ENCODE results near the gene CAVIN1.
A peak's percentile ranks its signal among the peaks of the same experiment; 100 is the strongest.
"Not testable (repeated sequence)": the region's sequence is repeated elsewhere in the genome, so short reads cannot be mapped to it uniquely, and the experiment has no call there.

CAVIN1 gene

DNA sequence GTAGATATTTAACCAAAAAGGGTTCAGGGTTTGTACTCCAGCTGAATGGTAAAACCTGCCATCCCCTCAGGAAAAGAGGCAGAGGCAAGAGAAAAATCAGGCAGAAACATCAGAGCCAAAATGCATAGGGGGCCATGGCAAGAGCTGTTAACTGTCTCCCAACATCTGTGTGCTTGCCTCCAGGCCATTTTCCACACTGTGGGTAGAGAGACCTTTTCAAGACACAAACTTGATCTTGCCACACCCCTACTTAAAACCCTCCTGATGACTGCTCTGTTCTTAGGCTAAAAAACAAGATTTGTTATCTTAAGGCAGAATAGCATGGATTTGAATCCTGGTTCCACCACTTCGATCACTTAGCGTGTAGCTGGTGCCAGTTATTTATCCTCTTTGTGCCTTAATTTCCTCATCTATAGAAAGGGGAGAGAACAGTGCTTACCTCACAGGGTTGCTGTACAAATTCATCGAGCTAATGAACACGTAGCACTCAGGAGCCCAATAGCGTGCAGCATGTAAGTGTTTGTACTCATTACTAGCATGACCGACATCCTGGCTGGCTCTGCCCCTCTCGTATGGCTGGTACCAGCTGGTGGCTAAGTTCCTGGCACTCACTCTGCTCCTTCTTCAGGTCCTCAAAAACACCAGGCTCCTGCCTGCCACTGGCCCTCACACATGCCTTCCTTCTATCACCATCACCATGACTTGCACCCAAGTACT lies 60.7 kb downstream of the CAVIN1 start:
- no peak overlapping the region for H3K4me3 ChIP-seq (replicated peaks; ENCODE audit: insufficient read depth, low read length)
- no peaks in the 10 kb centered on the region for H3K27me3 ChIP-seq (ENCODE audit: insufficient read depth, poor library complexity, severe bottlenecking)
- no peak overlapping the region for H3K27ac ChIP-seq (replicated peaks)
- DNase-seq (ENCODE audit: low read depth in 1 of 2, low spot score in 1 of 2) = no peak
- TF ChIP-seq SPI1 (IDR thresholded peaks at IDR 0.05; ENCODE audit: borderline replicate concordance, low read depth) (no peak), GABPA (IDR thresholded peaks at IDR 0.05; ENCODE audit: low read depth) (no peak), CTCF (IDR thresholded peaks at IDR 0.05; ENCODE audit: insufficient read depth, low read length) (no peak), POLR2AphosphoS5 (IDR thresholded peaks at IDR 0.05; ENCODE audit: low read depth) (no peak)
- TF ChIP-seq, protein P1, sequence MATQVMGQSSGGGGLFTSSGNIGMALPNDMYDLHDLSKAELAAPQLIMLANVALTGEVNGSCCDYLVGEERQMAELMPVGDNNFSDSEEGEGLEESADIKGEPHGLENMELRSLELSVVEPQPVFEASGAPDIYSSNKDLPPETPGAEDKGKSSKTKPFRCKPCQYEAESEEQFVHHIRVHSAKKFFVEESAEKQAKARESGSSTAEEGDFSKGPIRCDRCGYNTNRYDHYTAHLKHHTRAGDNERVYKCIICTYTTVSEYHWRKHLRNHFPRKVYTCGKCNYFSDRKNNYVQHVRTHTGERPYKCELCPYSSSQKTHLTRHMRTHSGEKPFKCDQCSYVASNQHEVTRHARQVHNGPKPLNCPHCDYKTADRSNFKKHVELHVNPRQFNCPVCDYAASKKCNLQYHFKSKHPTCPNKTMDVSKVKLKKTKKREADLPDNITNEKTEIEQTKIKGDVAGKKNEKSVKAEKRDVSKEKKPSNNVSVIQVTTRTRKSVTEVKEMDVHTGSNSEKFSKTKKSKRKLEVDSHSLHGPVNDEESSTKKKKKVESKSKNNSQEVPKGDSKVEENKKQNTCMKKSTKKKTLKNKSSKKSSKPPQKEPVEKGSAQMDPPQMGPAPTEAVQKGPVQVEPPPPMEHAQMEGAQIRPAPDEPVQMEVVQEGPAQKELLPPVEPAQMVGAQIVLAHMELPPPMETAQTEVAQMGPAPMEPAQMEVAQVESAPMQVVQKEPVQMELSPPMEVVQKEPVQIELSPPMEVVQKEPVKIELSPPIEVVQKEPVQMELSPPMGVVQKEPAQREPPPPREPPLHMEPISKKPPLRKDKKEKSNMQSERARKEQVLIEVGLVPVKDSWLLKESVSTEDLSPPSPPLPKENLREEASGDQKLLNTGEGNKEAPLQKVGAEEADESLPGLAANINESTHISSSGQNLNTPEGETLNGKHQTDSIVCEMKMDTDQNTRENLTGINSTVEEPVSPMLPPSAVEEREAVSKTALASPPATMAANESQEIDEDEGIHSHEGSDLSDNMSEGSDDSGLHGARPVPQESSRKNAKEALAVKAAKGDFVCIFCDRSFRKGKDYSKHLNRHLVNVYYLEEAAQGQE (IDR thresholded peaks at IDR 0.05; ENCODE audit: insufficient replicate concordance, low read depth) = no peak

- H3K27ac ChIP-seq (replicated peaks) = no peak overlapping the region
- no peak for TF ChIP-seq SPI1 (IDR thresholded peaks at IDR 0.05; ENCODE audit: borderline replicate concordance, low read depth)
- no peak for TF ChIP-seq CTCF (IDR thresholded peaks at IDR 0.05; ENCODE audit: insufficient read depth, low read length)
- TF ChIP-seq, protein P1 (IDR thresholded peaks at IDR 0.05; ENCODE audit: insufficient replicate concordance, low read depth) = no peak
- no peak for TF ChIP-seq POLR2AphosphoS5 (IDR thresholded peaks at IDR 0.05; ENCODE audit: low read depth)
- TF ChIP-seq GABPA (IDR thresholded peaks at IDR 0.05; ENCODE audit: low read depth) = no peak
- no peak for DNase-seq (ENCODE audit: low read depth in 1 of 2, low spot score in 1 of 2)
- H3K27me3 ChIP-seq (ENCODE audit: insufficient read depth, poor library complexity, severe bottlenecking) = no peaks in the 10 kb centered on the region
- no peak overlapping the region for H3K4me3 ChIP-seq (replicated peaks; ENCODE audit: insufficient read depth, low read length)
These were observed 61.3 kb downstream of the CAVIN1 start for GRCh38 chr17:42361781-42362186.

DNA sequence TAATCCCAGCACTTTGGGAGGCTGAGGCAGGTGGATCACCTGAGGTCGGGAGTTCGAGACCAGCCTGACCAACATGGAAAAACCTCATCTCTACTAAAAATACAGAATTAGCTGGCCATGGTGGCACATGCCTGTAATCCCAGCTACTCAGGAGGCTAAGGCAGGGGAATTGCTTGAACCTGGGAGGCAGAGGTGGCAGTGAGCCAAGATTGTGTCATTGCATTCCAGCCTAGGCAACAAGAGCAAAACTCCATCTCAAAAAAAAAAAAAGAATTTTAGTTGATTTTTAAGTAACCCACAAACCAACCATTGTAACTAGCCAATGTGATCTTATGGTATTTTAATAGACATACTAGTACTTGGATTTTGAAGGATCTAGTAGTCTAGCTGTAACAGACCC lies 62.7 kb downstream of the CAVIN1 start:
- H3K27ac ChIP-seq (replicated peaks) = not testable (repeated sequence)

DNA sequence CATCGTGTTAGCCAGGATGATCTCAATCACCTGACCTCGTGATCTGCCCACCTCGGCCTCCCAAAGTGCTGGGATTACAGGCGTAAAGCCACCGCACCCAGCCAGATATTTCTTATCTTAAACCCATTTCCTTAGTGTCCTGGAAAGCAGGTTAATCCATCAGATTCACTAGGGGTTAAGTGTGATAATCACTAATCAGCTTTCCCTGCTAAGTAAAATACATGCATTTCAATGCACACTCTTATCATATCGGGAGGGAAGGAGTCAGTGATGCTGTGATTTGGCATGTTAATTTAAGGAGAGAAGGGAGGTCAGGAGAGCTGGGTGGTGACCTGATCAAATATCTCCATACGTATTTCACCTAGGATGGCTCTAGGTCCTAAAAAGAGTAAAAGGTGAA lies 63.9 kb downstream of the CAVIN1 start:
- Histone ChIP-seq H3K27ac (replicated peaks) (no peak overlapping the region), H3K4me3 (replicated peaks; ENCODE audit: insufficient read depth, low read length) (no peak overlapping the region), H3K27me3 (ENCODE audit: insufficient read depth, poor library complexity, severe bottlenecking) (no peaks in the 10 kb centered on the region)
- DNase-seq (ENCODE audit: low read depth in 1 of 2, low spot score in 1 of 2) = no peak
- no peak for TF ChIP-seq GABPA (IDR thresholded peaks at IDR 0.05; ENCODE audit: low read depth)

More for the DNA sequence above, 62.7 kb downstream of the CAVIN1 start:
- not testable (repeated sequence) for H3K27me3 ChIP-seq (ENCODE audit: insufficient read depth, poor library complexity, severe bottlenecking); DNase-seq (ENCODE audit: low read depth in 1 of 2, low spot score in 1 of 2); H3K4me3 ChIP-seq (replicated peaks; ENCODE audit: insufficient read depth, low read length)

DNA sequence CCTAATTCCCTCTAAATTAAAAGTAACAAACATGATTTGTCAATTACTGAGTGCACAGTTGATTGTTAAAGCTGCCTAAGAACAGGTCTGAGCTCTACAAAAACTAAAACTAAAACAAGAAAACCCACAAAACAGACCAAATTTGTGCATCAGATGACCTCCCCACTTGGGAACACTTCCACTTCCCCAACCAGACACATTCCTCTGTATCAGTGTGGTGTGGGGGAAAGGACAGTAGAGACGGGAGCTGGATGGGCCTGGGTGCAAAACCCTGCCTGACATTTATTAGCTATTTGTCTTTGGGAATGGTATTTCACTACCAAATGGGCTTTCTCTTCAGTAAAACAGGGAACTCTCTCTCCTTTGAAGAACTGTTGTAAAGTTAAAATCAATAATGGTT lies 64.6 kb downstream of the CAVIN1 start:
- H3K27ac ChIP-seq (replicated peaks) = no peak overlapping the region
- TF ChIP-seq GABPA (IDR thresholded peaks at IDR 0.05; ENCODE audit: low read depth) (no peak), SPI1 (IDR thresholded peaks at IDR 0.05; ENCODE audit: borderline replicate concordance, low read depth) (0 out of 2 replicates have a peak, but pooled peaks have one; percentile 6), CTCF (IDR thresholded peaks at IDR 0.05; ENCODE audit: insufficient read depth, low read length) (no peak), POLR2AphosphoS5 (IDR thresholded peaks at IDR 0.05; ENCODE audit: low read depth) (no peak)
- TF ChIP-seq, protein P1 (IDR thresholded peaks at IDR 0.05; ENCODE audit: insufficient replicate concordance, low read depth) = no peak
- H3K4me3 ChIP-seq (replicated peaks; ENCODE audit: insufficient read depth, low read length) = no peak overlapping the region
- no peak for DNase-seq (ENCODE audit: low read depth in 1 of 2, low spot score in 1 of 2)
- H3K27me3 ChIP-seq (ENCODE audit: insufficient read depth, poor library complexity, severe bottlenecking) = no peaks in the 10 kb centered on the region

All from HL-60 (cell line).